AG04450 (cell line): ENCODE results near the gene CDH22. TPM values are rescaled to one million over a fixed set of nuclear protein-coding genes. Genes with fewer than 3 reads are reported as not detected.

ENCODE experiments used
- CTCF ChIA-PET: fragments of 300-600, 350-600 bp; formaldehyde crosslinking; extraction: SDS; loops from one replicate; lab custom pipeline; 2022; ENCODE audit warnings: antibody characterized with exemption, inconsistent platforms; lab: Charles Lee
- POLR2A ChIA-PET: fragments of 350-600 bp; formaldehyde crosslinking; extraction: SDS; loops from one replicate; lab custom pipeline; 2021; ENCODE audit warnings: antibody characterized with exemption, inconsistent platforms; lab: Yijun Ruan, JAX
- DNase-seq: peaks from one replicate; pipeline ENCODE4 v3.0.0-alpha.2; 2011; ENCODE audit warnings: low read depth, low spot score
- H3K27ac ChIP-seq: one replicate; pipeline ENCODE4 v1.5.1; 2012; ENCODE audit warnings: low read depth, low read length, control low read depth
- H3K27me3 ChIP-seq: one replicate; pipeline ENCODE4 v1.6.0; 2012; ENCODE audit warnings: low read length; ENCODE audit not compliant: control insufficient read depth, insufficient read depth
- H3K4me3 ChIP-seq: 2 replicates; pipeline ENCODE4 v1.5.1; 2011; ENCODE audit warnings: mild to moderate bottlenecking, low read depth, low read length, control low read depth
- H3K9me3 ChIP-seq: 2 replicates; pipeline ENCODE4 v1.5.1; 2012; ENCODE audit warnings: low read length; ENCODE audit not compliant: control insufficient read depth, insufficient read depth
- CTCF ChIP-seq: IDR thresholded peaks from 2 replicates; pipeline ENCODE4 v1.5.1; 2011; ENCODE audit warnings: low read depth, low read length, control low read depth, inconsistent platforms
- polyA plus RNA-seq: library from polyadenylated mRNA; depleted of rRNA; stranded (reverse); fragments of >200 nt; gene quantifications from 2 replicates; pipeline ENCODE4 v1.2.3, GENCODE V29; 2011

Gene CDH22
- polyA plus RNA-seq, 1 experiment = not detected

- peaks cover 14% of the 10 kb centered on the region for H3K27me3 ChIP-seq
- CTCF ChIA-PET = no interaction called here
- no peaks in the 10 kb centered on the region for H3K9me3 ChIP-seq
- POLR2A ChIA-PET = no interaction called here
- TF ChIP-seq CTCF = no peak
- DNase-seq = no peak
- no peak overlapping the region for H3K27ac ChIP-seq
- no peak overlapping the region for H3K4me3 ChIP-seq
Observed at GRCh38 chr20:46214824-46215488, 93.3 kb downstream of the CDH22 start.

GRCh38 chr20:46213946-46214823 lies 94.1 kb downstream of the CDH22 start:
- no peak for TF ChIP-seq CTCF
- Histone ChIP-seq H3K27ac (no peak overlapping the region), H3K27me3 (peaks cover 21% of the 10 kb centered on the region), H3K4me3 (no peak overlapping the region), H3K9me3 (no peaks in the 10 kb centered on the region)
- ChIA-PET CTCF (no interaction called here), POLR2A (no interaction called here)
- DNase-seq = no peak

GRCh38 chr20:46212876-46213275 lies 95.4 kb downstream of the CDH22 start:
- Histone ChIP-seq H3K27ac (no peak overlapping the region), H3K4me3 (no peak overlapping the region), H3K9me3 (no peaks in the 10 kb centered on the region), H3K27me3 (peaks cover 28% of the 10 kb centered on the region)
- ChIA-PET CTCF (no interaction called here), POLR2A (no interaction called here)
- no peak for DNase-seq
- TF ChIP-seq CTCF = no peak

- TF ChIP-seq CTCF = no peak
- H3K27me3 ChIP-seq = peaks cover 31% of the 10 kb centered on the region
- no peak overlapping the region for H3K27ac ChIP-seq
- no peaks in the 10 kb centered on the region for H3K9me3 ChIP-seq
- ChIA-PET CTCF (no interaction called here), POLR2A (no interaction called here)
- no peak for DNase-seq
- no peak overlapping the region for H3K4me3 ChIP-seq
Observed at GRCh38 chr20:46212252-46212651, 96.0 kb downstream of the CDH22 start.

- POLR2A ChIA-PET = no interaction called here
- TF ChIP-seq CTCF = no peak
- no peak for DNase-seq
- Histone ChIP-seq H3K4me3 (no peak overlapping the region), H3K27me3 (peaks cover 31% of the 10 kb centered on the region), H3K27ac (no peak overlapping the region), H3K9me3 (no peaks in the 10 kb centered on the region)
- CTCF ChIA-PET = no interaction called here
Observed at GRCh38 chr20:46211331-46211722, 97.0 kb downstream of the CDH22 start.
